H1 (cell line): Measurements from ENCODE around the gene RARRES2.

ENCODE experiments used
- CTCF ChIP-seq, 3 experiments: IDR thresholded peaks; 1 replicate in 2 of 3; 2 replicates in 1 of 3; pipeline versions ENCODE4 v1.5.1 to v1.6.1; 2011; ENCODE audit warnings: low read length in 3 of 3, mild to moderate bottlenecking in 3 of 3, inconsistent platforms in 2 of 3, low read depth in 1 of 3, moderate library complexity in 1 of 3; ENCODE audit not compliant: insufficient read depth in 1 of 3; ENCODE audit errors: control extremely low read depth in 1 of 3
- EP300 ChIP-seq, 2 experiments: IDR thresholded peaks; 1 replicate in 1 of 2; 2 replicates in 1 of 2; pipeline ENCODE4 v1.6.1; 2011 to 2012; ENCODE audit warnings: low read depth in 2 of 2, low read length in 2 of 2, mild to moderate bottlenecking in 2 of 2, borderline replicate concordance in 1 of 2, inconsistent platforms in 1 of 2, moderate library complexity in 1 of 2
- POLR2A ChIP-seq, 2 experiments: IDR thresholded peaks; 1 replicate in 1 of 2; 2 replicates in 1 of 2; pipeline ENCODE4 v1.6.1; 2011; ENCODE audit warnings: low read depth in 2 of 2, low read length in 2 of 2, mild to moderate bottlenecking in 2 of 2; ENCODE audit errors: control extremely low read depth in 1 of 2

- TF ChIP-seq POLR2A (IDR thresholded peaks at IDR 0.05; ENCODE audit: control extremely low read depth in 1 of 2, low read depth in 2 of 2, low read length in 2 of 2): no peak
- TF ChIP-seq CTCF (IDR thresholded peaks at IDR 0.05; ENCODE audit: control extremely low read depth in 1 of 3, insufficient read depth in 1 of 3, low read depth in 1 of 3, low read length in 3 of 3): no peak
- TF ChIP-seq EP300 (IDR thresholded peaks at IDR 0.05; ENCODE audit: borderline replicate concordance in 1 of 2, low read depth in 2 of 2, low read length in 2 of 2): no peak
Measured at GRCh38 chr7:150374472-150374871, 33.0 kb upstream of the RARRES2 start.
